GM18909 (cell line): ENCODE measurements around the gene DLEC1.

ENCODE experiments used
- ATAC-seq: cut with Tn5 transposase; IDR thresholded peaks from one replicate; pipeline ENCODE4 v1.9.1; 2021; ENCODE audit warnings: mild to moderate bottlenecking; ENCODE audit not compliant: unreplicated experiment, poor library complexity

DLEC1 gene

GRCh38 chr3:38101811-38102443 is 62.9 kb downstream of the DLEC1 start:
- ATAC-seq, result no peak

- ATAC-seq, result no peak
Measured at GRCh38 chr3:38102444-38102814, 63.4 kb downstream of the DLEC1 start.

- no peak for ATAC-seq
Measured at GRCh38 chr3:38105525-38105924, 66.5 kb downstream of the DLEC1 start.

DNA sequence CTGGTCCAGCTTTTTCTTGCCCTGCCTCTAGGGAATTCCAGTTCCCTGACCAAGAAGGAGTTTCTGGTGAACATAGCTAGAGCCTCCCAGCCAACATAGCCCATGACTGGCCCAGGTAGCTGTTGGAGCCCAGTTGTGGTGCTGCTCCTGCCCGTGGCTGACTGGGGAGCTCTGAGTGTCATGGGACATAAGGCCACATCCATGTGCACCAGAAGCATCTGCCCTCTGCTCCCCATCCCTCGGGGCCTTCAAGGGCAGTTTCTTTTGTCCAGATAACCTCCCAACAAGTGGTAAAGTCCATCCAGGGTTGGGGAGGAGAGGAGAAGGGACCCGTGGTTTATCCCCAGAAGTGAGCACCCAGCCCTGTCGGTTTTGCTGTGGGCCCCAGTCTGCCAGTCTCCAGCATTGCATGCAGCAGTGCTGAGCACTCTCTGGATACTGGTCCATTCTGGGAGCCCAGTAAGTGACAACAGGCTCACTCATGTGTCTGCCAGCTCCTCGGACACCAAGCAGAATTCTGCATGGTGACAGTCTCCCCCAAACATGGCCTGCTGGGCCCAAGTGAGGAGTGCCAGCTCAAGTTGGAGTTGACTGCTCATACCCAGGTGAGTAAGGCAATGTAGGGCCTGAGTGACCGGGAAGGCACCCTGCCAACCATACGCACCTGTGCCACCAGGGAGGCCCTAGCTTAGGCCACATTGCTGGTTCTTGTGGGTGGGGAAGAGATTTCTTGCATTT is 69.1 kb downstream of the DLEC1 start:
- ATAC-seq, result no peak

GRCh38 chr3:38108649-38109579 is 69.9 kb downstream of the DLEC1 start:
- no peak for ATAC-seq

DNA sequence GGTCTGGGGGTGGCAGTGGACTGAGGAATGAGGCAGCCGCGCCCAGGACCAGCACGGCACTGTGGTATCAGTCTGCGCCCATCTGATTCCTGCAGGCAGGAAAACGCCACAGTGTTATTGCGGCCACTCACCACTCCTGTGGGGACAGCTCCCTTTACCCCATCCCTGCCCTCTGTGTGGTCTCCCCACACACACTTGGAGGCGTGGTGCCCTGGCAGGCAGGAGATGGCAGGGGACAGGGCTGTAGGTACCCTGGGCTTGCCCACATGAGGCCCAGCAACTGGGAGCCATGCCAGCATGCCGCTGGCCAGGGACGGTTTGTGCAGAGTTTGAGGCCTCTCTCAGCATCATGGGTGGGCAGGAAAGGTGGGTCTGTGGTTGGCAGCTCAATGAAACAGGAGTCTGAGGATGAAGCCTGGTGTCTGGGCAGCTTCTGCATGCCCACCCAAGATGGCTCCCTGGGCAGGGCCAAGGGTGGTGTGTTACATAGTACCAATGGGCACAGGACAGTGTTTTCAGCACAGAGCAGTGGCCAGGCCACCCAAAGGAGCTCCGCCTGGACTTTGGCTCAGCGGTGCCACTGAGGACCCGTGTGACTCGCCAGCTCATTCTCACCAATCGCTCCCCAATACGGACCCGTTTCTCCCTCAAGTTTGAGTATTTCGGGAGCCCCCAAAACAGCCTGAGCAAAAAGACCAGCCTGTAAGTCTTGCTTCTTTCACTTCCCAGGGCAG is 70.7 kb downstream of the DLEC1 start:
- ATAC-seq, result no peak

DNA sequence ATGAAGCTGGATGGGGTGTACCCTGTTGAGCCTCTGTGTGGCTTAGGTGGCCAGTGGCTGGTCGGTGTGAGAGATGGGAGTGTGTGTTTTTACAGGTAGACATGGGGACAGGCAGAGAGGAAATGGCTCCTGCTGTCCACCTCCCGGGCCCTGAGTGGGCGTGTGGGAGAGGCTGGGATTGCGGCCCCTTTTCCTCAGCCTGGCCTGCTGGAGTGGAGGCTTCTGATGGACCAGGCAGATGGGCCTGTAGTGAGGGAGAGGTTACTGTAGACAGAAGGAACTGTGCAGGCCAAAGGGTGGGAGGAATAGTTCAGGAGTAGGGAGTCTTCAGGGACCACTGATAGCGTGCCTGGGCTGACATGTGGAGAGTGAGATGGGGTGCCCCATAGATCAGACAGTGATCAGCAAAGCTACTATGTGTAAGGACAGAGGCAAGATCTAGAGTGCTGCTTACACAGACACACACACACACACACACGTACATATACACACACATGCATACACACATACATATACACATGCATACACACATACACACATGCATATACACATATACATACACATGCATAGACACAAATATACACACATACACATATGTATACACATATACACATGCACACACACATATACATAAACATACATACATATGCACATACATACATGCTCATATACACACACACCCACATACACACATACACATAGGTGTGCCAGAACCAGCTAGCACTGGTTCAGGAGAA is 71.5 kb downstream of the DLEC1 start:
- ATAC-seq, result no peak

DNA sequence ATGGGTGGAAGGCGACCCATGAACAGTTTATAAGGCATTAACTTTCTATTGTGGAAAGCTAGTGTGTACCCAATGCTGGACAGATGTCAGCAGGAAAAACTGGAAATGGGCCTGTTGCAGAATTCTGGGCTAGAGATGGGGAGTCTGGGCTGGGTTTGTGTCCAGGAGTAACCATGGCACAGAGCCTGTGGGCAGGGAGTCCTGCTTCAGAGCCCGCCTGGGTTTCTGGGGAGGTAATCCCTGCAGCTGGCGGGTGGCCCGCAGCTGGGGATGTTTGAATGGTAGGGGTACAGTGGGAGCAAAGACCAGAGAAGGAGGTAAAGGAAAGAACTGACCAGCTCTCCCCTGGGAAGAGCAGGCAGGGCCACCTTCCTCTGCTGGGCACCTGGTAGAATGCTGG is 72.2 kb downstream of the DLEC1 start:
- no peak for ATAC-seq

- ATAC-seq, result no peak
Measured at GRCh38 chr3:38111696-38112377, 72.8 kb downstream of the DLEC1 start.

DNA sequence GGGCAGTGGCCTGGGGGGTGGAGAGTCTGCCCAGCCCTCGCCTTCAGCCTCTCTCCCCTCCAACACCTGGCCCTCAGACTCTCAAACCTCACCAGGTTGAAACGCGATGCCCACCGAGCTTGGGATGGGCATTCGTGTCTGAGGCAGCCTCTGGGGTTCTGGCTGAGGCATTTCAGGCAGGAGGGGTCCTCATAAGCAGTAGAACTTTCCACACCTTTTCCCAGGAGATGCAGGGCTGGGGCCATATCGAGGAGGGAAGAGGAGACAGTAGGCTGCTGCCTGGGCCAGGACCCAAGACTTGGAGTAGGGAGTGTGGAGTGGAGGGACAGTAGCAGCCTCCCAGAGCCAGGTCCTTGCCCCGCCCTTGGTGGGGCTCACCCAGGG is 73.4 kb downstream of the DLEC1 start:
- no peak for ATAC-seq

- ATAC-seq, result no peak
Measured at GRCh38 chr3:38114052-38114874, 75.3 kb downstream of the DLEC1 start.

- no peak for ATAC-seq
Measured at GRCh38 chr3:38114875-38115644, 76.1 kb downstream of the DLEC1 start.

GRCh38 chr3:38115645-38116427 is 76.8 kb downstream of the DLEC1 start:
- no peak for ATAC-seq

- no peak for ATAC-seq
Measured at GRCh38 chr3:38116471-38117162, 77.6 kb downstream of the DLEC1 start.

DNA sequence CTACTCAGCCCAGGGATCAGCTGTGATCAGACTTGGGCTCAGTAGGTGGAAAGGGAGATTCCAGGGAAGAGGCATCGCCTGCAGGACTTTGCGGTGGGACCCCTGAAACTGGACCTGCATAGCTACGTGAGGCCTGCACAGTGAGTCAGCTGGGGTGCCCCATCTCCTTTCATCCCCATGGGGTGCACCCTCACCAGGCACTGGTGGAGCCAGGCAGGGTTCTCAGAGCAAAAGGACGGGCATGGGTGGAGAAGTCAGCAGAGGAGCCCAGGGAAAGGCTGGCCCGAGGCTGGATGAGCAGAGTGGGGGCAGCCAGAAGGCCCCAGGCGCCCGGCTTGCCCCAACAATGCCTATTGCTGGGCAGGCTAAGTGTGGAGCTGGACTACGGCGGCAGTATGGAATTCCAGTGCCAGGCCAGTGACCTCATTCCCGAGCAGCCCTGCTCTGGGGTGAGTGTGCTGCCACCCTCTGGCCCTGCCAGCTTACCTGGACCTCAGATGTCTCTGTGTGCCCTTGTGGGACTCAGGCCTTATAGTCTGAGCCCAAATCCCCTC is 78.2 kb downstream of the DLEC1 start:
- no peak for ATAC-seq
